PC-3 (cell line): ENCODE measurements around the gene STAT5B. TPM values are rescaled to one million over a fixed set of nuclear protein-coding genes. Genes with fewer than 3 reads are reported as not detected.

Experiments
- ATAC-seq: fragments of 200-7000 bp; cut with Tn5 transposase; 2 replicates; pipeline ENCODE4 v1.9.1; 2020; ENCODE audit warnings: mild to moderate bottlenecking, moderate library complexity
- BruUV-seq: library from RNA; stranded (reverse); fragments of 400-500 nt; replicated peaks from 2 replicates; lab custom pipeline; 2021; lab: Mats Ljungman, UMichigan
- CTCF ChIA-PET: fragments of 300-600 bp; sonication (Branson Sonifier 250); formaldehyde crosslinking; loops from one replicate; lab custom pipeline; 2022; ENCODE audit warnings: antibody characterized with exemption; lab: Charles Lee
- POLR2A ChIA-PET: fragments of 300-600 bp; sonication (Branson Sonifier 250); formaldehyde crosslinking; loops from one replicate; lab custom pipeline; 2022; ENCODE audit warnings: antibody characterized with exemption; ENCODE audit not compliant: unreplicated experiment; lab: Charles Lee
- DNase-seq: peaks from one replicate; pipeline ENCODE4 v3.0.0-alpha.2; 2015
- H2AFZ ChIP-seq: fragments of 300-600 bp; sonication (generic); 2 replicates; pipeline ENCODE4 v1.6.0; 2016; ENCODE audit warnings: antibody characterized with exemption, low read length
- H3F3A ChIP-seq: fragments of 300-600 bp; sonication (generic); one replicate; pipeline ENCODE4 v1.6.0; 2017; ENCODE audit warnings: antibody characterized with exemption, low read length, control low read depth, mild to moderate bottlenecking; ENCODE audit not compliant: unreplicated experiment
- H3K27ac ChIP-seq: fragments of 300-600 bp; sonication (generic); 2 replicates; pipeline ENCODE4 v1.5.1; 2016; ENCODE audit warnings: mild to moderate bottlenecking, low read length
- H3K27me3 ChIP-seq: fragments of 300-600 bp; sonication (generic); 2 replicates; pipeline ENCODE4 v1.6.1; 2016; ENCODE audit warnings: low read length, mixed read lengths
- H3K36me3 ChIP-seq: fragments of 300-600 bp; sonication (generic); 2 replicates; pipeline ENCODE4 v1.6.1; 2016; ENCODE audit warnings: low read depth, mixed run types, low read length, mixed read lengths
- H3K4me1 ChIP-seq: fragments of 300-600 bp; sonication (generic); 2 replicates; pipeline ENCODE4 v1.5.1; 2016; ENCODE audit warnings: low read length; ENCODE audit not compliant: insufficient read depth
- H3K4me2 ChIP-seq: fragments of 300-600 bp; sonication (generic); 2 replicates; pipeline ENCODE4 v1.6.0; 2016; ENCODE audit warnings: low read length
- H3K4me3 ChIP-seq: fragments of 300-600 bp; sonication (generic); 2 replicates; pipeline ENCODE4 v1.5.1; 2016; ENCODE audit warnings: mild to moderate bottlenecking, low read length, mixed read lengths
- H3K79me2 ChIP-seq: fragments of 300-600 bp; sonication (generic); 2 replicates; pipeline ENCODE4 v1.6.1; 2017; ENCODE audit warnings: low read length, mixed read lengths
- H3K9ac ChIP-seq: fragments of 300-600 bp; sonication (generic); 2 replicates; pipeline ENCODE4 v1.6.0; 2016; ENCODE audit warnings: mild to moderate bottlenecking, low read length
- H3K9me2 ChIP-seq: fragments of 300-600 bp; sonication (generic); replicated peaks from 2 replicates; pipeline ENCODE4 v1.6.1; 2016; ENCODE audit warnings: mixed run types, low read length, mixed read lengths
- H3K9me3 ChIP-seq: fragments of 300-600 bp; sonication (generic); 2 replicates; pipeline ENCODE4 v1.6.1; 2016; ENCODE audit warnings: low read length, mixed read lengths
- H4K20me1 ChIP-seq: fragments of 300-600 bp; sonication (generic); 2 replicates; pipeline ENCODE4 v1.6.1; 2016; ENCODE audit warnings: low read length, mixed read lengths
- EZH2 ChIP-seq: fragments of 300-600 bp; sonication (generic); IDR thresholded peaks from one replicate; pipeline ENCODE4 v1.6.1; 2017; ENCODE audit warnings: antibody characterized with exemption, mild to moderate bottlenecking, low read length; ENCODE audit not compliant: unreplicated experiment
- EZH2phosphoT487 ChIP-seq: fragments of 300-600 bp; sonication (generic); IDR thresholded peaks from 2 replicates; pipeline ENCODE4 v1.6.1; 2018; ENCODE audit warnings: mild to moderate bottlenecking, antibody characterized with exemption, low read length, borderline replicate concordance
- intact Hi-C: fragments of 100-400 bp; cut with micrococcal nuclease; formaldehyde crosslinking; loops from 2 replicates; pipeline ENCODE4 v1.9.0; 2023
- total RNA-seq: library from RNA; depleted of rRNA; stranded (reverse); fragments of >200 nt; gene quantifications from 2 replicates; pipeline ENCODE4 v1.2.3, GENCODE V29; 2014
- TF ChIP-seq, protein P1 (sequence below): fragments of 300-600 bp; sonication (generic); conservative IDR thresholded peaks from 2 replicates; pipeline ENCODE4 v1.5.1; 2017; ENCODE audit warnings: antibody characterized with exemption, low read depth, mild to moderate bottlenecking, low read length

The STAT5B gene
- total RNA-seq, 1 experiment from 2014 or later = not detected

DNA sequence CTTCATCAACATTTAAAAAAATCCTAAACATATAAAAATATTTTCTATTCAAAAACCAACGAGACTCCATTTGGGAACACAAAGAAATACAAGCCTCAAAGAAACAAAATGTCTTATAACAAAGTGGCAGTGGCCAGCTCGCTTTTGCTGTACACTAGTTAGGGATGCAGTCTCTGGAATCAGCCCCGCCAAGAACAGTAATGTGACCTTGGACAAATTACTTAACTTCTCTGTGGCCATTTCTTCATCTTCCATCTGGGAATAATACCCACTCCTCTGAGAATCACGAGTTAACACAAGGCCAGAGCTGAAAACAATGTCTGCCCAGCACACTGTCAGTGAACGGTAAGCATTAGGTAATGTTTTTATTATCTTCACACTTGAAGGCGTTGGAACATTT lies 5.6 kb downstream of the STAT5B start:
- Histone ChIP-seq H3K4me2 (no peak overlapping the region), H4K20me1 (no peaks in the 10 kb centered on the region), H3K36me3 (no peaks in the 10 kb centered on the region), H3K9ac (no peak overlapping the region), H3K79me2 (no peaks in the 10 kb centered on the region), H3K9me3 (no peaks in the 10 kb centered on the region), H3K27ac (no peak overlapping the region), H3K27me3 (no peaks in the 10 kb centered on the region), H3K4me3 (no peak overlapping the region), H2AFZ (no peak overlapping the region), H3K9me2 (no peaks in the 10 kb centered on the region), H3F3A (no peaks in the 10 kb centered on the region), H3K4me1 (no peaks in the 10 kb centered on the region)
- POLR2A ChIA-PET = no interaction called here
- ATAC-seq (no peak), DNase-seq (no peak)
- TF ChIP-seq EZH2phosphoT487 (no peak), EZH2 (no peak)
- TF ChIP-seq, protein P1, sequence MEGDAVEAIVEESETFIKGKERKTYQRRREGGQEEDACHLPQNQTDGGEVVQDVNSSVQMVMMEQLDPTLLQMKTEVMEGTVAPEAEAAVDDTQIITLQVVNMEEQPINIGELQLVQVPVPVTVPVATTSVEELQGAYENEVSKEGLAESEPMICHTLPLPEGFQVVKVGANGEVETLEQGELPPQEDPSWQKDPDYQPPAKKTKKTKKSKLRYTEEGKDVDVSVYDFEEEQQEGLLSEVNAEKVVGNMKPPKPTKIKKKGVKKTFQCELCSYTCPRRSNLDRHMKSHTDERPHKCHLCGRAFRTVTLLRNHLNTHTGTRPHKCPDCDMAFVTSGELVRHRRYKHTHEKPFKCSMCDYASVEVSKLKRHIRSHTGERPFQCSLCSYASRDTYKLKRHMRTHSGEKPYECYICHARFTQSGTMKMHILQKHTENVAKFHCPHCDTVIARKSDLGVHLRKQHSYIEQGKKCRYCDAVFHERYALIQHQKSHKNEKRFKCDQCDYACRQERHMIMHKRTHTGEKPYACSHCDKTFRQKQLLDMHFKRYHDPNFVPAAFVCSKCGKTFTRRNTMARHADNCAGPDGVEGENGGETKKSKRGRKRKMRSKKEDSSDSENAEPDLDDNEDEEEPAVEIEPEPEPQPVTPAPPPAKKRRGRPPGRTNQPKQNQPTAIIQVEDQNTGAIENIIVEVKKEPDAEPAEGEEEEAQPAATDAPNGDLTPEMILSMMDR = no peak
- no TSS peak for BruUV-seq
- intact Hi-C loops = no loop called here
- CTCF ChIA-PET = no interaction called here

DNA sequence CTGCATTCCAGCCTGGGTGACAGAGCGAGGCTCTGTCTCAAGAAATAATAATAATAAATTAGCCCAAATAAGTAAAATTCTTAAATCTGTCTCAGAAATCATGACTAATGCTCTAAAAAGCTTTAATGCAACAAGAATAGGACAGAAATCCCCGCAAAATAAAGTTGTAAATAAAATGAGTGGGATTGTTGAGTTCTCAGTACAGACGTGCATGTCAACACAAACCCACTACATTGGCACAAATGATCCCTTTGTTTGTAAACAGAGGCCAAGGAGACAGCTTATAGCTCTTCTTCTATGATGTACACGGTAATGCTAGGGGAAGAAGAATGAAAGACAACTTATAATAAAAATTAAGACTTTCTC lies 6.0 kb downstream of the STAT5B start:
- Histone ChIP-seq H3K79me2 (no peaks in the 10 kb centered on the region), H3K4me3 (no peak overlapping the region), H4K20me1 (no peaks in the 10 kb centered on the region), H3K27ac (no peak overlapping the region), H3K4me1 (no peaks in the 10 kb centered on the region), H2AFZ (no peak overlapping the region), H3K4me2 (no peak overlapping the region), H3K9me2 (no peaks in the 10 kb centered on the region), H3F3A (no peaks in the 10 kb centered on the region), H3K36me3 (no peaks in the 10 kb centered on the region), H3K27me3 (no peaks in the 10 kb centered on the region), H3K9me3 (no peaks in the 10 kb centered on the region), H3K9ac (no peak overlapping the region)
- intact Hi-C loops = no loop called here
- BruUV-seq = no TSS peak
- TF ChIP-seq EZH2phosphoT487 (no peak), EZH2 (no peak)
- CTCF ChIA-PET = no interaction called here
- ATAC-seq (no peak), DNase-seq (no peak)
- POLR2A ChIA-PET = no interaction called here

DNA sequence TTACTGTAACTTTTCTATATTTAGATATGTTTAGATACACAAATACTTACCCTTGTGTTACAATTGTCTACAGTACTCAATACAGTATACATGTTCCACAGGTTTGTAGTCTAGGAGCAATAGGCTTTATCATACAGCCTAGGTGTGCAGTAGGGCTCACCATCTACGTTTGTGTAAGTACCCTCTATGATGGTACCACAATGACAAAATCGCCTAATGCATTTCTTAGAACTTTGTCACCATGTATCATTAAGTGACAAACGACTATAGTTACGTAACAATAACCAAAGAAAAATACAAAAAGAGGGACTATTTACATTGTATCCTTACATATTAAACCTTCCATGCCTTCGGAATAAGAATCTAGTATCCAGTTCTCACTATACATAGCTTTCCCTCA lies 8.0 kb downstream of the STAT5B start:
- no peaks in the 10 kb centered on the region for H3F3A ChIP-seq
- H3K4me1 ChIP-seq = no peaks in the 10 kb centered on the region
- no TSS peak for BruUV-seq
- no peak for DNase-seq
- H3K4me3 ChIP-seq = no peak overlapping the region
- no peak overlapping the region for H3K4me2 ChIP-seq
- no peaks in the 10 kb centered on the region for H3K36me3 ChIP-seq
- H4K20me1 ChIP-seq = no peaks in the 10 kb centered on the region
- H3K9ac ChIP-seq = no peak overlapping the region
- POLR2A ChIA-PET = no interaction called here
- H3K27me3 ChIP-seq = no peaks in the 10 kb centered on the region
- H2AFZ ChIP-seq = no peak overlapping the region
- no peaks in the 10 kb centered on the region for H3K79me2 ChIP-seq
- TF ChIP-seq EZH2phosphoT487 (no peak), EZH2 (no peak)
- TF ChIP-seq, protein P1 = no peak
- intact Hi-C loops = no loop called here
- H3K9me2 ChIP-seq = no peaks in the 10 kb centered on the region
- CTCF ChIA-PET = no interaction called here
- H3K27ac ChIP-seq = no peak overlapping the region
- H3K9me3 ChIP-seq = no peaks in the 10 kb centered on the region
- no peak for ATAC-seq
